K562 (cell line): ENCODE measurements around the gene PVALEF. TPM values are rescaled to one million over a fixed set of nuclear protein-coding genes. Genes with fewer than 3 reads are reported as not detected.

Source experiments
- BRCA1 ChIP-seq, 2 experiments: fragments of 450-650 bp in 1 of 2; sonication (generic) in 1 of 2; formaldehyde crosslinking in 1 of 2; IDR thresholded peaks; 2 replicates each; pipeline versions ENCODE4 v1.5.0 to v1.6.1; 2017 to 2020; ENCODE audit warnings: mild to moderate bottlenecking in 1 of 2, missing genetic modification reagents in 1 of 2
- CBFB ChIP-seq: sonication (generic); formaldehyde crosslinking; IDR thresholded peaks from 2 replicates; pipeline ENCODE4 v1.4.0; 2020; ENCODE audit warnings: mild to moderate bottlenecking, missing genetic modification reagents
- CEBPB ChIP-seq: fragments of 450-650 bp; IDR thresholded peaks from 2 replicates; pipeline ENCODE4 v1.6.1; 2016; ENCODE audit warnings: missing genetic modification characterization, missing compliant biosample characterization
- CLOCK ChIP-seq: fragments of 250-450 bp; sonication (Bioruptor Pico); IDR thresholded peaks from 2 replicates; pipeline ENCODE4 v1.4.0; 2020; ENCODE audit warnings: mild to moderate bottlenecking, moderate library complexity, borderline replicate concordance
- CREB3L1 ChIP-seq: fragments of 450-650 bp; IDR thresholded peaks from 2 replicates; pipeline ENCODE4 v1.6.1; 2014; ENCODE audit warnings: low read depth, mild to moderate bottlenecking, moderate library complexity, borderline replicate concordance
- DDX20 ChIP-seq: fragments of 450-650 bp; IDR thresholded peaks from 2 replicates; pipeline ENCODE4 v1.6.1; 2016; ENCODE audit warnings: missing genetic modification characterization, low read depth, mild to moderate bottlenecking, missing compliant biosample characterization, moderate library complexity
- KLF13 ChIP-seq: fragments of 450-650 bp; IDR thresholded peaks from 2 replicates; pipeline ENCODE4 v1.6.1; 2016; ENCODE audit warnings: missing genetic modification characterization, low read depth, mild to moderate bottlenecking, missing compliant biosample characterization, moderate library complexity, borderline replicate concordance
- MTA3 ChIP-seq: fragments of 450-650 bp; formaldehyde crosslinking; IDR thresholded peaks from 2 replicates; pipeline ENCODE4 v1.6.1; 2017; ENCODE audit warnings: mild to moderate bottlenecking, borderline replicate concordance
- NCOA2 ChIP-seq, 2 experiments: fragments of 450-650 bp; IDR thresholded peaks; 2 replicates each; pipeline ENCODE4 v1.6.1; 2018; ENCODE audit warnings: mild to moderate bottlenecking in 2 of 2, moderate library complexity in 1 of 2; ENCODE audit not compliant: partially characterized antibody in 2 of 2
- NEUROD1 ChIP-seq: fragments of 150-350 bp; IDR thresholded peaks from 2 replicates; pipeline ENCODE4 v1.6.1; 2014; ENCODE audit warnings: borderline replicate concordance, low read length, low read depth; ENCODE audit not compliant: partially characterized antibody
- NFATC3 ChIP-seq: fragments of 450-650 bp; IDR thresholded peaks from 2 replicates; pipeline ENCODE4 v1.6.1; 2017; ENCODE audit warnings: mild to moderate bottlenecking
- POLR2A ChIP-seq: fragments of 450-650 bp; conservative IDR thresholded peaks from 2 replicates; pipeline ENCODE4 v1.6.1; 2016
- PRPF4 ChIP-seq: fragments of 200-400 bp; formaldehyde crosslinking; IDR thresholded peaks from one replicate; pipeline ENCODE4 v1.6.1; 2017; ENCODE audit warnings: low read length, low read depth, mild to moderate bottlenecking; ENCODE audit not compliant: insufficient read depth, poor library complexity, severe bottlenecking
- PTBP1 ChIP-seq: fragments of 200-400 bp; formaldehyde crosslinking; IDR thresholded peaks from 2 replicates; pipeline ENCODE4 v1.6.1; 2017; ENCODE audit warnings: low read depth, low read length
- PYGO2 ChIP-seq: fragments of 450-650 bp; IDR thresholded peaks from 2 replicates; pipeline ENCODE4 v1.6.1; 2016; ENCODE audit warnings: mild to moderate bottlenecking, missing genetic modification characterization, moderate library complexity, missing compliant biosample characterization
- TAF7 ChIP-seq: fragments of 450-650 bp; IDR thresholded peaks from 2 replicates; pipeline ENCODE4 v1.6.1; 2016; ENCODE audit warnings: missing genetic modification characterization, missing compliant biosample characterization
- TEAD4 ChIP-seq, 2 experiments: sonication (generic) in 1 of 2; formaldehyde crosslinking in 1 of 2; IDR thresholded peaks; 2 replicates each; pipeline versions ENCODE4 v1.6.1 to v1.8.0; 2012 to 2022; ENCODE audit warnings: borderline replicate concordance in 1 of 2, inconsistent platforms in 1 of 2, low read length in 1 of 2, mild to moderate bottlenecking in 1 of 2, missing genetic modification reagents in 1 of 2
- ZBED1 ChIP-seq: IDR thresholded peaks from 2 replicates; pipeline ENCODE4 v1.6.1; 2014
- ZBTB17 ChIP-seq: fragments of 450-650 bp; formaldehyde crosslinking; IDR thresholded peaks from 2 replicates; pipeline ENCODE4 v1.4.0; 2020; ENCODE audit warnings: mild to moderate bottlenecking
- ZNF175 ChIP-seq: fragments of 200-800 bp; sonication (Bioruptor generic); IDR thresholded peaks from 2 replicates; pipeline ENCODE4 v1.6.1; 2016; ENCODE audit warnings: low read depth, mild to moderate bottlenecking, missing genetic modification characterization, missing compliant biosample characterization
- ZNF586 ChIP-seq: fragments of 450-650 bp; formaldehyde crosslinking; conservative IDR thresholded peaks from 2 replicates; pipeline ENCODE4 v1.4.0; 2020; ENCODE audit warnings: mild to moderate bottlenecking, moderate library complexity
- ZNF79 ChIP-seq: fragments of 250-450 bp; sonication (Bioruptor Pico); IDR thresholded peaks from 2 replicates; pipeline ENCODE4 v1.4.0; 2020; ENCODE audit warnings: low read depth, mild to moderate bottlenecking, moderate library complexity
- polyA plus RNA-seq, 8 experiments: library from polyadenylated mRNA; depleted of rRNA in 4 of 8; stranded (reverse) in 5 of 8; unstranded in 3 of 8; fragments of >200 nt; fragmentation: Nextera tagmentation in 2 of 8; fragmentation: Illumina TruSeq in 1 of 8; extraction: Ambion mirVana in 2 of 8; extraction: Trizol in 1 of 8; gene quantifications; 2 replicates each; pipeline versions ENCODE4 v1.2.1 to v1.2.3, GENCODE V29; 2011 to 2014; ENCODE audit warnings: inconsistent platforms in 1 of 8, missing spikeins in 1 of 8
- total RNA-seq, 7 experiments: library from RNA; depleted of rRNA in 6 of 7; stranded (reverse); fragments of >200 nt in 6 of 7; fragmentation: Illumina TruSeq in 2 of 7; extraction: Trizol in 2 of 7; gene quantifications; 2 replicates each; pipeline versions ENCODE4 v1.2.1 to v1.2.3, GENCODE V29; 2011 to 2021; ENCODE audit warnings: low replicate concordance in 1 of 7
- TF ChIP-seq, protein P1 (sequence below): sonication (generic); formaldehyde crosslinking; IDR thresholded peaks from 2 replicates; pipeline ENCODE4 v1.8.0; 2023; ENCODE audit warnings: mild to moderate bottlenecking, missing genetic modification reagents

The PVALEF gene
- total and polyA plus RNA-seq, 9 of the 15 experiments (the other 6 are each of a cell fraction or from before 2014, with no cell fraction given): not detected

DNA sequence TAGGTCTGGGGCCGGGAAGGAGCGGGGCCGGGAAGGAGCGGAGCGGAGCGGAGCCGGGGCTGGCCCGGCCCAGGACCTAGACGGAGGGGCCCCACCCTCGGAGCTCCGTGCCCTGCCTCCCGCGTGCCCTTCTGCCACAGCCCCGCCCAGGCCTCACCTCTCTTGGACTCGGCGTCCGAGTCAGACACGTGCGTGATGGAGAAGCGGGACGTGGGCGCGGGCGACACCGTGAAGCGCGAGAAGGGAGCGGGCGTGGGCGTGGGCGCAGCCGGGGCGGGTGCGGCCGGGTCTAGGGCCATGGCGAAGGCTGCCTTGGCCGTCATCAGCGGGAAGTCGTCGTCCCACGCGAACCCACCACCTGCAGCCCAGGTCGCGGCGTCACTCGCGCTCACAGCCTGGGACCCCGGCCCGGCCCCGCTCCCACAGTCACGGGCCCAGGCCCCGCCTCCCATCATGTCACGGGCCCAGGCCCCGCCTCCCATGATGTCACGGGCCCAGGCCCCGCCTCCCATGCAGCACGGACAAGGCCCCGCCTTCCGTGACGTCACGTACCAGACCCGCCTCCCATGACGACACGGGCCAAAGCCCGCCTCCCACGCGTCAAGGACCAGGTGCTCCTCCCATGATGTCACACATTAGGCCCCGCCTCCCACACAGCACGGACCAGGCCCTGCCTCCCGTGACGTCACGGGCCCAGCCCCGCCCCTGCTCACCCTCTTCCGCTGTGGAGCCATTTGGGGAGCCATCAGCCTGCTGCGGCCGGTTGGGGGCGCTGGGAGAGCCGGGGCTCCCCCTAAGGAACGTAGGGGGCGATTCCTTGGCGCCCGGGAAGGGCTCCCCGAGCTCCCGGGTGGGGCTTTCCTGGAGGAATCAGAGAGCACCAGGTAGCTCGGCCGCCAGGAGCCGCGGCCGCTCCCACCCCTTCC is 45.8 kb upstream of the PVALEF start (continued):
- TF ChIP-seq NFATC3: no peak
- peak; percentile 100 for TF ChIP-seq MTA3
- TF ChIP-seq KLF13: no peak
- no peak for TF ChIP-seq TAF7
- no peak for TF ChIP-seq TEAD4 (IDR thresholded peaks at IDR 0.05; ENCODE audit: low read length)
- TF ChIP-seq TEAD4 (CRISPR knock-in tag; IDR thresholded peaks at IDR 0.05; ENCODE audit: borderline replicate concordance): no peak
- no peak for TF ChIP-seq ZNF175 (CRISPR knock-in tag)
- no peak for TF ChIP-seq NCOA2 (IDR thresholded peaks at IDR 0.05; ENCODE audit: partially characterized antibody in 2 of 2)
- no peak for TF ChIP-seq PYGO2 (tag)
- TF ChIP-seq, protein P1, sequence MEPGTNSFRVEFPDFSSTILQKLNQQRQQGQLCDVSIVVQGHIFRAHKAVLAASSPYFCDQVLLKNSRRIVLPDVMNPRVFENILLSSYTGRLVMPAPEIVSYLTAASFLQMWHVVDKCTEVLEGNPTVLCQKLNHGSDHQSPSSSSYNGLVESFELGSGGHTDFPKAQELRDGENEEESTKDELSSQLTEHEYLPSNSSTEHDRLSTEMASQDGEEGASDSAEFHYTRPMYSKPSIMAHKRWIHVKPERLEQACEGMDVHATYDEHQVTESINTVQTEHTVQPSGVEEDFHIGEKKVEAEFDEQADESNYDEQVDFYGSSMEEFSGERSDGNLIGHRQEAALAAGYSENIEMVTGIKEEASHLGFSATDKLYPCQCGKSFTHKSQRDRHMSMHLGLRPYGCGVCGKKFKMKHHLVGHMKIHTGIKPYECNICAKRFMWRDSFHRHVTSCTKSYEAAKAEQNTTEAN (CRISPR knock-in tag): no peak
- TF ChIP-seq ZBED1: no peak
- TF ChIP-seq POLR2A: no peak
- TF ChIP-seq PRPF4: no peak
- no peak for TF ChIP-seq ZNF586 (CRISPR knock-in tag)
- TF ChIP-seq DDX20 (tag): no peak
- TF ChIP-seq CLOCK (CRISPR knock-in tag): no peak
- no peak for TF ChIP-seq CREB3L1
- TF ChIP-seq BRCA1 (IDR thresholded peaks at IDR 0.05): no peak
- TF ChIP-seq BRCA1 (CRISPR knock-in tag; IDR thresholded peaks at IDR 0.05): no peak
- no peak for TF ChIP-seq CEBPB
- no peak for TF ChIP-seq ZNF79
- TF ChIP-seq NEUROD1: peak; percentile 72
- TF ChIP-seq CBFB (CRISPR knock-in tag): no peak
- no peak for TF ChIP-seq PTBP1
- TF ChIP-seq ZBTB17 (CRISPR knock-in tag): no peak
